ENCODE measurements around the gene KAT6B. TPM values are rescaled to one million over a fixed set of nuclear protein-coding genes. Genes with fewer than 3 reads are reported as not detected.

KAT6B gene
- total RNA-seq, 1 donor from 2014 or later, result 21.7 TPM

- peaks cover 41% of the 10 kb centered on the region for H3K4me1 Mint-ChIP-seq (ENCODE audit: low read depth, unreplicated experiment)
- DNase-seq (ENCODE audit: low read depth) (peak; percentile 79), FAIRE-seq (no peak)
- H3K36me3 Mint-ChIP-seq (ENCODE audit: low read depth, unreplicated experiment), result no peaks in the 10 kb centered on the region
- Histone ChIP-seq H3K27ac (ENCODE audit: low read depth, low read length) (peak overlapping the region; percentile 29), H3K36me3 (ENCODE audit: insufficient read depth, low read length) (no peaks in the 10 kb centered on the region), H3K79me2 (ENCODE audit: insufficient read depth, low read length) (peaks cover 19% of the 10 kb centered on the region), H3K9me3 (ENCODE audit: insufficient read depth, low read depth, low read length) (no peaks in the 10 kb centered on the region), H4K20me1 (ENCODE audit: insufficient read depth, low read length) (peaks cover 28% of the 10 kb centered on the region), H3K4me3 (ENCODE audit: insufficient read depth, low read depth, low read length) (no peak overlapping the region), H3K4me1 (ENCODE audit: insufficient read depth, low read length) (peaks cover 36% of the 10 kb centered on the region), H3K9ac (ENCODE audit: low read length) (no peak overlapping the region), H3K27me3 (ENCODE audit: insufficient read depth, low read length) (no peaks in the 10 kb centered on the region), H3K4me2 (ENCODE audit: low read length) (peak overlapping the region; percentile 9), H2AFZ (ENCODE audit: low read depth, low read length) (no peak overlapping the region)
- no peaks in the 10 kb centered on the region for H3K27me3 Mint-ChIP-seq (ENCODE audit: low read depth, unreplicated experiment)
- no peak overlapping the region for H3K4me3 Mint-ChIP-seq (ENCODE audit: unreplicated experiment)
- TF ChIP-seq CTCF (IDR thresholded peaks at IDR 0.05; ENCODE audit: insufficient read depth, low read depth, low read length) (no peak), EZH2 (IDR thresholded peaks at IDR 0.05; ENCODE audit: insufficient read depth, low read length) (no peak)
- H3K27ac Mint-ChIP-seq (ENCODE audit: unreplicated experiment), result no peak overlapping the region
- no peaks in the 10 kb centered on the region for H3K9me3 Mint-ChIP-seq (ENCODE audit: unreplicated experiment)
These were observed 102.4 kb downstream of the KAT6B start for GRCh38 chr10:74928742-74929191.

- Histone ChIP-seq H2AFZ (ENCODE audit: low read depth, low read length) (no peak overlapping the region), H3K79me2 (ENCODE audit: insufficient read depth, low read length) (peaks cover 19% of the 10 kb centered on the region), H3K4me3 (ENCODE audit: insufficient read depth, low read depth, low read length) (no peak overlapping the region), H3K9ac (ENCODE audit: low read length) (no peak overlapping the region), H3K27ac (ENCODE audit: low read depth, low read length) (peak overlapping the region; percentile 29), H3K4me1 (ENCODE audit: insufficient read depth, low read length) (peaks cover 32% of the 10 kb centered on the region), H4K20me1 (ENCODE audit: insufficient read depth, low read length) (peaks cover 26% of the 10 kb centered on the region), H3K4me2 (ENCODE audit: low read length) (peak overlapping the region; percentile 9), H3K9me3 (ENCODE audit: insufficient read depth, low read depth, low read length) (no peaks in the 10 kb centered on the region), H3K36me3 (ENCODE audit: insufficient read depth, low read length) (no peaks in the 10 kb centered on the region), H3K27me3 (ENCODE audit: insufficient read depth, low read length) (no peaks in the 10 kb centered on the region)
- DNase-seq (ENCODE audit: low read depth), result peak; percentile 73
- Mint-ChIP-seq H3K9me3 (ENCODE audit: unreplicated experiment) (no peaks in the 10 kb centered on the region), H3K36me3 (ENCODE audit: low read depth, unreplicated experiment) (no peaks in the 10 kb centered on the region), H3K27ac (ENCODE audit: unreplicated experiment) (no peak overlapping the region), H3K4me3 (ENCODE audit: unreplicated experiment) (no peak overlapping the region), H3K27me3 (ENCODE audit: low read depth, unreplicated experiment) (no peaks in the 10 kb centered on the region), H3K4me1 (ENCODE audit: low read depth, unreplicated experiment) (peaks cover 39% of the 10 kb centered on the region)
- FAIRE-seq, result peak; percentile 20
- TF ChIP-seq EZH2 (IDR thresholded peaks at IDR 0.05; ENCODE audit: insufficient read depth, low read length) (no peak), CTCF (IDR thresholded peaks at IDR 0.05; ENCODE audit: insufficient read depth, low read depth, low read length) (no peak)
These were observed 102.8 kb downstream of the KAT6B start for GRCh38 chr10:74929197-74929596.

GRCh38 chr10:74930965-74931364, 104.6 kb downstream of the KAT6B start:
- Mint-ChIP-seq H3K4me3 (ENCODE audit: unreplicated experiment) (no peak overlapping the region), H3K27me3 (ENCODE audit: low read depth, unreplicated experiment) (no peaks in the 10 kb centered on the region), H3K36me3 (ENCODE audit: low read depth, unreplicated experiment) (no peaks in the 10 kb centered on the region), H3K4me1 (ENCODE audit: low read depth, unreplicated experiment) (peaks cover 34% of the 10 kb centered on the region), H3K9me3 (ENCODE audit: unreplicated experiment) (no peaks in the 10 kb centered on the region), H3K27ac (ENCODE audit: unreplicated experiment) (no peak overlapping the region)
- no peak for DNase-seq (ENCODE audit: low read depth)
- Histone ChIP-seq H3K27me3 (ENCODE audit: insufficient read depth, low read length) (no peaks in the 10 kb centered on the region), H3K36me3 (ENCODE audit: insufficient read depth, low read length) (no peaks in the 10 kb centered on the region), H3K27ac (ENCODE audit: low read depth, low read length) (no peak overlapping the region), H2AFZ (ENCODE audit: low read depth, low read length) (no peak overlapping the region), H3K9ac (ENCODE audit: low read length) (no peak overlapping the region), H3K4me3 (ENCODE audit: insufficient read depth, low read depth, low read length) (no peak overlapping the region), H3K4me2 (ENCODE audit: low read length) (no peak overlapping the region), H3K9me3 (ENCODE audit: insufficient read depth, low read depth, low read length) (no peaks in the 10 kb centered on the region), H3K4me1 (ENCODE audit: insufficient read depth, low read length) (peaks cover 23% of the 10 kb centered on the region), H4K20me1 (ENCODE audit: insufficient read depth, low read length) (peaks cover 34% of the 10 kb centered on the region), H3K79me2 (ENCODE audit: insufficient read depth, low read length) (peaks cover 15% of the 10 kb centered on the region)
- no peak for FAIRE-seq
- TF ChIP-seq CTCF (IDR thresholded peaks at IDR 0.05; ENCODE audit: insufficient read depth, low read depth, low read length) (no peak), EZH2 (IDR thresholded peaks at IDR 0.05; ENCODE audit: insufficient read depth, low read length) (no peak)

All from astrocyte (in vitro differentiated cells and primary cell).